NCI-H1048 (cell line): ENCODE measurements around the gene ASPSCR1.

Experiments used
- DNase-seq: peaks from one replicate; lab custom pipeline; 2025; lab: John Stamatoyannopoulos, UW

The ASPSCR1 gene

DNA sequence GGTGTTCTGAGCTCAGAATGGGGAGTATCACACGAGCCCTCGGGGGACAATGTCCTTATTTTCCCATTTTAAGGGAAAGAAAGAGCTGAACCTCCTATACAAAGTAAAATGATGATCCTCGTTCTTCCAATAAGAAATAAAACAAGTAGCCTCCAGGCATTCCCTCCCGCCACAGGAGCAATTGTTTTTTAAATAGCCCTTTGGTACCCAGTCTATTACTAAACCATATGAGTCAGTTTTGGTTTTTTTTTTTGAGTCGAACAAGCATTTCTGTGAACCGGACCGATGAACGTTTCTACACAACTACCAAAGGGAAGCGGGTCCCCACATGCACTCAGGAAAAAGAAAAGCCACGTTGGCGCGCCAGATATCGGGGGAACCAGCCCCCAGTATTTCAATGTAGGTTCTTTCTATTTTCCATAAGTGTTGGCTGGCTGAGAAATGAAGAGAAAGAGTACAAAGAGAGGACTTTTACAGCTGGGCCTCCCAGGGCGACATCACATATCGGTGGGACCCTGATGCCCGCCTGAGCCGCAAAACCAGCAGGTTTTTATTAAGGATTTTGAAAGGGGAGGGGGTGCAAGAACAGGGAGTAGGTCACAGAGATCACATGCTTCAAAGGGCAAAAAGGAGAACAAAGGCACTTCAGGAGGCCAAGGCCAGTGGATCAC lies 63.9 kb downstream of the ASPSCR1 start:
- no peak for DNase-seq

DNA sequence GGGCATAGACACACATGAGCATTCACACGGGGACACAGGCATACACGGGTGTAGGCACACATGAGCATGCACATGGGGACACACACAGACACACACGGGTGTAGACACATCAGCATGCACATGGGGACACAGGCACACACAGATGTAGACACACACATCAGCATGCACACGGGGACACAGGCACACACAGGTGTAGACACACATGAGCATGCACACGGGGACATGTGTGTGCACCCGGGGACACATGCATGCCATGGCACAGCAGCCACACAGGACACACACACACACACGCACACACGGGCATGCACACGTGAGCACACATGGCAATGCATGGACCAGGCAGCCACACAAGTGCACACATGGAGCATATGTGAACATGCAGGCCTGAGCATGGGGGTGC lies 65.2 kb downstream of the ASPSCR1 start:
- no peak for DNase-seq

GRCh38 chr17:82043507-82043906 lies 66.1 kb downstream of the ASPSCR1 start:
- DNase-seq = no peak

DNA sequence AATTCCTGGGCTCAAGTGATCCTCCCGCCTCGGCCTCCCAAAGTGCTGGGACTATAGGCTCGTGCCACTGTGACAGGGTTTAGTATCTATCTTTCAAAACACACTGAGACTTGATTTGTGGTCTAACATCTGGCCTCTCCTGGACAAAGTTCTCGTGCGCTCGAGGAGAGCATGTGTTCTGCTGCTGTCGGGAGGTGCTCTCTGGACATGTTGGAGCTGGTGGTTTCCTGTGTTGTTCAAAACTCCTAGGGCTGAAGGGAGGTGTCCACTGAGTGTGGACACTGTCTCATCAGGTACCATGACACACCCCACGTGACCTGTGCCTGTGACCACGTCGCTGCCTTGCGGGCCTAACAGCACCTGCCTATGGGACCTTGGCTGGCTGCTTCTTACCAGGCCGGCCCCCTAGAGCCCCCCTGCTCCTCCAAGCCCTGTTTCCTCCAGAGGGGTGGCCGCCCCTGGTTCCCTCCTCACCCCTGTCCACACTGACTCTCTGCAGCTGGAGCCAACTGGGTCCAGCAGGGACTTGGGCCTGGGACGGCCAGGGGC lies 68.6 kb downstream of the ASPSCR1 start:
- DNase-seq = no peak

GRCh38 chr17:82046903-82047302 lies 69.5 kb downstream of the ASPSCR1 start:
- DNase-seq = no peak

GRCh38 chr17:82047379-82047778 lies 70.0 kb downstream of the ASPSCR1 start:
- no peak for DNase-seq

GRCh38 chr17:82047914-82048570 lies 70.6 kb downstream of the ASPSCR1 start:
- DNase-seq = no peak

DNA sequence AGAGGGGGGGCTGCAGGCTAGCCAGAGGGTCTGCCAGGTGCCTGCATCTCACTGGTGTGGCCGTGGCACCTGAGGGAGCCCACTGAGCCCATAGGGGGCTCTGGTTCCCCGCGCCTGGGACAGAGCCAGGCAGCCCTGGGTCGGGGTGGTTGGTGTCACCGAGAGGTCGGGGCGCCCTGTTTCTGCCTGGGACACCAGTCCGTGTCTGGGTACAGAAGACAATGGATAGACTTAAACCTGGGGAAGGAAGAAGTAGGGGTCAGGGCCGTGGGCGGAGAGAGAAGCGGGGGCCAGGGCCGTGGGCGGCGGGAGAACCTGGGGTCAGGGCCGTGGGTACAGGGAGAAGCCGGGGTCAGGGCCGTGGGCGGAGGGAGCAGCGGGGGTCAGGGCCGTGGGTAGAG lies 71.1 kb downstream of the ASPSCR1 start:
- DNase-seq = no peak

- DNase-seq = no peak
Measured at GRCh38 chr17:82049106-82049505, 71.7 kb downstream of the ASPSCR1 start.

DNA sequence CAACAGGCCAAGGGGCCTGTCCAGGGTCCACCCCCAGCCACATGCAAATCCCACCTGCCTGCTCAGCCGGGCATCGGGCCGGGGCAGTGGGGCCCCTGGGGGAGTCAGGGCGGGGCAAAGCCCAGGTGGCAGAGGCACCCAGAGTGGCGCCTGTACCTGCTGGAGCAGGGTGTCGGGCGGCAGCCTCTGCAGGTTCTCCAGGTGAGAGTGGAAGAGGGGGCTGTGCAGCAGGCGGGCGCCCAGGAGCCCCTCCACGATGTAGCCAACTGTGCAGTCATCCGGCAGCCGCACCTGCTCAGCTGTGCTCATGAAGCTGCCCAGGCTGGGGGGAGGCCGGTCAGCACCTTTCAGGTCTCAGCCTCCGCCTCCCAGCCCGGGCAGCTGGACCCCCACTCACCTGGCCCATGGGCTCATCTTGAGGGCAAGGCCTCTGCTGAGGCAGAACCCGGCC lies 72.1 kb downstream of the ASPSCR1 start:
- DNase-seq = no peak

DNA sequence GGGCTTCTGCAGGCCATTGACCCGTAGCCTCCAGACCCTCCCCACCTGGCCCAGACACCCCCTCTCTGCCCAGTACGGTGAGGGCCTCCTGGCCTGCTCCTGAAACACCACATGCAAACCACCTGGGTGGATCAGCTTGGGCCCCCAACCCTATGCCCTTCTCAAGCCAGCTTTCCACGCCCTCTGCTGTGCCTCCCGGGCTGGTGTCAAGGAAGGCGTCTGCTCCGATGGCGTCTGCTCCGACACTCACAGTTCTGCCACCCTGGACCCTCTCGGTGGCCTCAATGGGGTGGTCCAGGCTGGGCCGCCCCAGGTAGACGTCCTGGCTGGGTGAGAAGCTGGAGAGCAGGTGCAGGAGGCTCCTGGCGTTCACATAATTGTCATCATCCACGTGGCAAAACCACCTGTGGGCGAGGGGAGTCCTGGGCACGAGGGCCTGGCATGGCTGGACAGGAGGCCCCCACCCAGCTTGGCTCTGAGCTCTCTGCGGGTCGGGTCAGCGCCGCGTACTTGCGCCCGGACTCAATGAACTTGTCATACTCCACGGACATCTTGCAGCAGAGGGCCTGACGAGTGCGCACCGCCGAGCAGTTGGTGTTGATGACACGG lies 72.8 kb downstream of the ASPSCR1 start:
- DNase-seq = no peak

GRCh38 chr17:82050761-82051641 lies 73.6 kb downstream of the ASPSCR1 start:
- DNase-seq = no peak

DNA sequence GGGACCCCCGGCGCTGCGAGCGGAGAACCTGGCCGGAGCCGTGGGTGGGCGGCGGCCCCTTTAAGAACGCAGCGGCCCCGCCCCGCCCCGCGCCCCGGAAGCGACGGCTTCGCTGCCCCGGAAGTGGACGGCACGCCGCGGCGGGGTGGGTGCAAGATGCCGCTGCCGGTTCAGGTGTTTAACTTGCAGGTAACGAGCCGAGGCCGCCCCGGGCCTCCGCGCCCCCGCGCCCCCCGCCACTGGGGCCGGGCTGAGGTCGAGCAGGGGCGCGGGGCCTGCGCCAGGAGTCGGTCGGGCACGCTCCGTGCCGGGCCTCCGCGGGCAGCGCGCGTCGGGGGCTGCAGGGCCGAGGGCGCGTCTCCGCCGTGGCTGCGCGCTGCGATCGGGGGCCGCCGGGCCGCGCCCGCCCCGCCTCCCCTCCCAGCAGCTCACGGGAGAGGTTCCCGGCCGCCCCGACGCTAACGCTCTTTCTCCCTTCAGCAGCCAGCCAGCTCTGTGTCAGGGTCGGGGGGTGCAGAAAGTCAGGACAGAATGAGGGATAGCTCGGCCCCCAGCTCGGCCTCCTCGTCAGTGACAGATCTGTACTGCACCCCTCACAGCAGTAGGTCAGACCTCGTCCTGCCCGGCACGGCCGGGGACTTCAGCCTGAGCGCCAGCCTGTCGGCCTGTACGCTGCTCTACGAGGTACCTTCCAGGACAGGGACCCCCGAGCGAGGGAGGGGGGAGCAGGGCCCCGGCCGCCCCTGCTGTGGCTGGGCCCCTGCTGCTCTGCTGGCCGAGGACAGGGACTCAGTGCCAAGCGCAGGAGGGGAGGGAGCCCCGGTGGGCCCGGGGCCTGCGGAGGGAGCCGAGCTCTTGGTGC lies 74.6 kb downstream of the ASPSCR1 start, which contains the start of the genes GPS1 and RFNG:
TSS of gene GPS1 (plus strand) at position 123 of the 862 bp plus-strand sequence. CDS start at position 157, 34 bp downstream.
TSS of gene RFNG (minus strand) at position 36 of the 862 bp plus-strand sequence. CDS start 45 bp downstream, outside the sequence.
- DNase-seq = no peak

DNA sequence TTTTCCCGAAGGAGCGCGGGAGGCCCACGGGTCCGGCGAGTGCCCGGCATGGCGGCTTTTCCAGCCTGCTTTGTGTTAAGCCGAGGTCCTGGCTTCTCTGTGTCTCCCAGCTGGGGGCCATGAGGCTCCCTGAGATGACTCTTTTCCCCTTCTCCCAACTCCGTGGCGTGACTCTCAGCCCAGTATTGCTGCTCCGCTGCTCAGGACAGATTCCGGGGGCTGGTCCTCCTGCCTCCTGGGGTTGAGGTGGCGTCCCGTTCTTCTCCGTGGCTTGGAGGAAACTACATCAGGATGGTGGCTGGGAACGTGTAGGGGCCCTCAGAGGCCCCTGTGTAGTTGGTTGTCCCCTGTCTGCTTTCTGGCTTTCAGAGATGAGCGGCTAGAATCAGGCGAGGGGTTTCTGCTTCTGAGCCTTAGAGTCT lies 75.2 kb downstream of the ASPSCR1 start:
- no peak for DNase-seq

GRCh38 chr17:82053130-82053529 lies 75.7 kb downstream of the ASPSCR1 start:
- DNase-seq = no peak

- no peak for DNase-seq
Measured at GRCh38 chr17:82053556-82054263, 76.3 kb downstream of the ASPSCR1 start.

GRCh38 chr17:82054351-82055022 lies 77.1 kb downstream of the ASPSCR1 start:
- no peak for DNase-seq

DNA sequence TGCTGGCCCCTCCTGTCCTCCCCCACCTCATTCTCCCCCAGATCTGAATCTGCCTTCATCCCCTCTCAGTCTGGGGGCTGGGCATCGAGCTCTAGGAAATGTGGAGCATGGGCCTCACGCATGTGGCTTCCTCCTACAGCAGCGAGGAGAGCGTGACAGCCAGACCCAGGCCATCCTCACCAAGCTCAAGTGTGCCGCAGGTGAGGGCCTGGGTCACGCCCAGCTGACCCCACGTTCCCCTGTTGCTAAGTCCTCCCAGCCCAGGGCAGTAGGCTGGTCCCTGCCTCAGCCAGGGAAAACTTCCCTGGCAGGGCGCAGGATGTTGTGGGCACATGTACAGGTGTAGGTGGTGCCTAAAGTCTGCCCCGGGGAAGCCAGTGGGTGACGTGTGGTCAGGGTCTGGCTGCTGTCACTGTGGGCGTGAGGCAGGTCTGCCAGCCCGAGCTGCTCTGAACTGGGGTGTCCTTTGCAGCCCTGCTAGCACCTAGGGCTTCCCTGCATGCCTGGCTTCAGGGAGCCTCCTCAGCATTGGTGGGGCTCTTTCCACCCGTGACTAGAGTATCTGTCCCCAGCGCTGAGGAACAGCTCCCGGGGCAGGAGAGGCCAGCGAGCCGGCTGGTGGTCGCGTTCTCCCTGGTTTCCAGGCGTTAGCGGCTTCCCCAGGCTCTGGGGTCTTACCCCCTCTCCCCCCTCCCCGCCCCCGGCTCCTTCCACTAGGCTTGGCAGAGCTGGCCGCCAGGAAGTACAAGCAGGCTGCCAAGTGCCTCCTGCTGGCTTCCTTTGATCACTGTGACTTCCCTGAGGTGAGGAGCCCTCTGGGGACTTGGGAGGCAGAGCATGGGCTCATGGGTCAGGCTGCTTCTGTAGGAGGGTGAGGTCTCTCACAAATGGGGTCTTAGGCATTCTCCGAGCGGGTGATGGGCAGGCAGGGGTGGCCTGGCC lies 77.9 kb downstream of the ASPSCR1 start:
- DNase-seq = no peak
